GM10266 (cell line): ENCODE results near the gene TSPAN11.

ENCODE experiments used
- DNase-seq: peaks from one replicate; pipeline ENCODE4 v3.0.0; 2012; ENCODE audit errors: extremely low spot score
- TF ChIP-seq, protein P1 (sequence below): IDR thresholded peaks from 2 replicates; pipeline ENCODE4 v1.5.1; 2012; ENCODE audit warnings: mild to moderate bottlenecking, low read depth; ENCODE audit not compliant: control insufficient read depth, insufficient read depth; ENCODE audit errors: missing control alignments

The TSPAN11 gene

DNA sequence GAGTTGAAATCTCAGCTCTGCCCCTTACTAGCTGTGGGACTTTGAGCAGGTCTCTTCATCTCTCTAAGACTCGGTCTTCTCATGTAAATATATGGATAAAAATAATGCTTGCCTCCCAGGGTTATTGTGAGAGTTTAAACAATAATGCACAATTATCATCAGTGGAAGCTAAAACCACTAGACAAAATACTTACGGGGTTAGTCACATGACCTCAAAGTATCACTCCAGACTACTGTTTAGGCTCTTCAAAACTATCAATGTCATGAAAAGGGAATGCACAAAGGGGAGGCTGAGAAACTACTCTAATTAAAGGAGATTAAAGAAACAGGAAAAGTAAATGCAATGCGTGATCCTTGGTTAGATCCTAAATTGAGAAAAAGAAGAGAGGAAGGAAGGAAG lies 24.5 kb upstream of the TSPAN11 start:
- no peak for DNase-seq
- TF ChIP-seq, protein P1, sequence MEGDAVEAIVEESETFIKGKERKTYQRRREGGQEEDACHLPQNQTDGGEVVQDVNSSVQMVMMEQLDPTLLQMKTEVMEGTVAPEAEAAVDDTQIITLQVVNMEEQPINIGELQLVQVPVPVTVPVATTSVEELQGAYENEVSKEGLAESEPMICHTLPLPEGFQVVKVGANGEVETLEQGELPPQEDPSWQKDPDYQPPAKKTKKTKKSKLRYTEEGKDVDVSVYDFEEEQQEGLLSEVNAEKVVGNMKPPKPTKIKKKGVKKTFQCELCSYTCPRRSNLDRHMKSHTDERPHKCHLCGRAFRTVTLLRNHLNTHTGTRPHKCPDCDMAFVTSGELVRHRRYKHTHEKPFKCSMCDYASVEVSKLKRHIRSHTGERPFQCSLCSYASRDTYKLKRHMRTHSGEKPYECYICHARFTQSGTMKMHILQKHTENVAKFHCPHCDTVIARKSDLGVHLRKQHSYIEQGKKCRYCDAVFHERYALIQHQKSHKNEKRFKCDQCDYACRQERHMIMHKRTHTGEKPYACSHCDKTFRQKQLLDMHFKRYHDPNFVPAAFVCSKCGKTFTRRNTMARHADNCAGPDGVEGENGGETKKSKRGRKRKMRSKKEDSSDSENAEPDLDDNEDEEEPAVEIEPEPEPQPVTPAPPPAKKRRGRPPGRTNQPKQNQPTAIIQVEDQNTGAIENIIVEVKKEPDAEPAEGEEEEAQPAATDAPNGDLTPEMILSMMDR: no peak

DNA sequence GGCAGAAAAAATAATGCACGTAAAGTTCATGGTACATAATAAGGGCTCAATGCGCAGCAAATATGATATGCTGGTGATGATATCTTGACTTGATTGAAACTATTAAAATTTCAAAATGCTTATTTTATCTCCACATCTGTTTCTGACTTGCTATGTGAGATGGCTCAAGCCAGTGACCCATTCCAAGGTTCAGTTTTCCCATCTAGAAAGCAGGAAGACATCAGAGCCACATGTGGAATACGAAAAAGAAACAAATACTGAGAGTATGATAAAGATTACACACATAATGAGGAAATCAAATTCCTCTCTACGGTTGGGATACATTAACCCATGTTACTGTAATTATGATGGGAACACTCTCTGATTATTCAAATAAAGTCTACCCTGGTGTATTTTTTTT lies 24.0 kb upstream of the TSPAN11 start:
- DNase-seq: no peak
- TF ChIP-seq, protein P1: no peak

DNA sequence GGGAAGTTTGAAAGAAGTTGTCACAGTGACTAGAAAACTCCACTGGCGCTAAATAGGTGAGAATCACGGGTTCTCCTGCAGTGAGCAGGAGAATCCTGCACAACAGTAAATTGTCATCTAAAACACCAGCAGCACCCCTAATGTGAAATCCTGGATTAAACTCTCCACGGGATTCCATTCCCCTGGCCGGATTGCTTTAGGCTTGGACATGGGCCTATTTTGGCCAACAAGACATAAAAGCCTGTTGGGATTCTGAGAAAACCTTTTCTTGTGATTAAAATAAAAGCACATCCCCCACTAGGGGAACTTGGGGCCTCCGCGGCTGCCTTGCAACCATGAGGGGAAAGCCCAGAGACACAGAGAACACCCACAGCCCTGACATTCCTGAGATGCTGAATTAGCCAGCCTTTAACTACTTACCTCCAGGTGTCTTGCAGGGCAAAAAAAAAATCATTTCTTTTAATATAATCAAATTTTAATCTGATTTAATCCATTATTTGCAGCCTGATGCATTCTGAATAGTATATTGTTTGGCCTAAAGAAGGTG lies 21.0 kb upstream of the TSPAN11 start:
- TF ChIP-seq, protein P1: no peak
- DNase-seq: no peak

DNA sequence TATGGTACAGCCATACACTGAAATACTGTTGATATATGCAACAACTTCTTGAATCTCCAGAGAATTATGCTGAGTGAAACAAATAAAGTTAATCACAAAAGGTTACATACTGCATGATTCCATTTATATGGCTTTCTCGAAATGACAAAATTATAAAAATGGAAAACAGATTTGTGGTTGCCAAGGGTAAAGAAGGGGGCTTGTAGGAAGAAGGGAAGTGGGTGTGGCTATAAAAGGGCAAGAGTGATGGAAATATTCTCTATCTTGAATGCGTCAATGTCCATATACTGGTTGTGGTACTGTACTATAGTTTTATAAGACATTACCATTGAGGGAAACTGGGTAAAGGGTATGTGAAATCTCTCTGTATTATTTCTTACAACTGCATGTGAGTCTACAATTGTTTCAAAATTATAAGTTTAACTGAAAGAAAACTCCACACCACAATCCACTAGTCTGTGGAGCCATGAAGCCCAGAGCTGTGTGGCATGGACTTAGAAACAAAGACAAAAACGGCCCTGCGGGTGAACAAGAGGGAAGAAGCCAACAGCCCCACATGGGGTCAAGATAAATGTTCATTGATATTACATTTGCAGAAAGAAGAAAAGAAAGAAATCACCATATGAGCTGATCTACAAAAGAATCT lies 18.3 kb upstream of the TSPAN11 start:
- DNase-seq: no peak
- TF ChIP-seq, protein P1: no peak

DNA sequence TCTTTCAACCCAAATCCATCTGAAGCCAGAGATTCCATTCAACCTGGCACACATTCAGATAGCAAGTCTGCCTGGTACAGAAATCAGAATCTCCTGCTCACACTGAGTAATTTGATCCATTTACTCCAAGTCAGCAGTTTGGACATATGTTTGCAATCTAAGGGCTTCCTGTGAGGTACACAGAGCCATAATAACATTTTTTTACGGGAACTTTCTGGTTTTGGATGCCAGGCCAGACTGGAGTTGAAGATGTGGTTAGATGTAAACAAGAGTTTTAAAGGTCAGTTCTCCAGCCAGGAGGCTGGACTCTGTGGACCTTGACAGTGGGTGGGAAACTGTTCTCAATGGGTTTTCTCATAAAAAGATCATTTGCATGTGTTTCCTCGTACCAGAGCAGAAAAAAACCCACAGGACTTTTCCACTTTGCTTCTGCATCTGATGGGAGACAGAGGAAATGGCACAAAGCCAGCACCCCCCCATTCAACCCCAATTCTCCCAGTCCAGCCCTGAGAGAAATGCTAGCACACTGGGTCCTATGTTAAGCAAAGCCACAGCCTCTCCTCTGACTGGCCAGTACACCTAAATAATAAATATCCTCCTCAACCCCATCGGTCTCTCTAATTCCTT lies 17.7 kb upstream of the TSPAN11 start:
- TF ChIP-seq, protein P1: no peak
- DNase-seq: no peak

DNA sequence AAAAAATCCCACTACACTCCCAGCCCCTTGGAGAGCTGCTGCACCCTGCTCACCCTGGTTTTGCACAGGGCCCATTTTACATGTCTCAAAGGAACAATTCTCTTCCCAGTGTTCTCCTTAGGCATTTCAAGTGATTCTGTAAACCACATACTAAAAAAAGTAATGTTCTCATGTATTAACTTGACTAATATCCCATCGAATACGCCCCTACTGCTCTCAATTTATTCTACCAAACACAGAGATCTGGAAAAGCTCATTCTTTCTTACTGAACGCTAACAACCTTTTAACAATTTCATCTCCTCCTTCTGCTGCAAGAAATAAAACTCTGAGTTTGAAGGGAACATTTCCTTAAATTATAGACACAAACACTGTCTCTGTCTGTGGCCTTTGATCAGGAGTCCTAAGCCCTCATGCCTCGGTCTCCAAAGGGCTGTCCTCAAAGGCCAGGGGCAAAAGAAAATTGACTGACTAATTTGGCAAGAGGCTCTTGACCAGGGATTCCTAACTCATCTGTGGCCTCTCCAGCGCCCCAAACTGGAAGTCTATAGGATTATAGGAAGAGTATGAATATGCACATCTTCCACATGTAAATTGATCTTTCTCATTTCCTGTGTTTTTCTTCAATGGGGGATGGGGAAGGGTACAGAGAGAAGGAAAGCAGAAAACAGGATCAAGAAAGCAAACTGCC lies 17.1 kb upstream of the TSPAN11 start:
- TF ChIP-seq, protein P1: no peak
- DNase-seq: no peak

DNA sequence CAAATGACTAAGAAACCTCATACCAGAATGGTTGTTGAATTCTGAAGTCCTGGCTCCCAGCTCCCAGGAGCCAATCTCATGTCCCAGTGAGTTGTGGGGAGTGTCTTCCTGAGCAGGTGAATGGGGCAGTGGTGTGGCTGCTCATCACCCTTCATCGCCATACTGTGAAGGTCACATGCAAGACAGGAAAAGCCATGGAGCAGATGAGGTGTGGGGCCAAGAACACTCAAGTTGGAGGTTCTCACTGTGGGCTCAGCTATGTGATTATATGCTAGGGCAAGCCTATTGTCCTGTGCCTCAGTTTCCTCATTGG lies 16.6 kb upstream of the TSPAN11 start:
- TF ChIP-seq, protein P1: no peak
- no peak for DNase-seq
